Lung microvascular endothelial cell (primary cell): Measurements from ENCODE around the gene B4GALNT2. TPM values are rescaled to one million over a fixed set of nuclear protein-coding genes. Genes with fewer than 3 reads are reported as not detected.
"Not testable (repeated sequence)": the region's sequence is repeated elsewhere in the genome, so short reads cannot be mapped to it uniquely, and the experiment has no call there.

Experiments
- DNase-seq, 2 donors: peaks; one replicate each; pipeline versions ENCODE4 v3.0.0 to v3.0.0-alpha.2; 2010; ENCODE audit warnings: low read depth in 2 of 2
- total RNA-seq: library from RNA; depleted of rRNA; stranded (reverse); fragments of >200 nt; gene quantifications from 2 replicates; pipeline ENCODE4 v1.2.1, GENCODE V29; 2014

Gene B4GALNT2, protein sequence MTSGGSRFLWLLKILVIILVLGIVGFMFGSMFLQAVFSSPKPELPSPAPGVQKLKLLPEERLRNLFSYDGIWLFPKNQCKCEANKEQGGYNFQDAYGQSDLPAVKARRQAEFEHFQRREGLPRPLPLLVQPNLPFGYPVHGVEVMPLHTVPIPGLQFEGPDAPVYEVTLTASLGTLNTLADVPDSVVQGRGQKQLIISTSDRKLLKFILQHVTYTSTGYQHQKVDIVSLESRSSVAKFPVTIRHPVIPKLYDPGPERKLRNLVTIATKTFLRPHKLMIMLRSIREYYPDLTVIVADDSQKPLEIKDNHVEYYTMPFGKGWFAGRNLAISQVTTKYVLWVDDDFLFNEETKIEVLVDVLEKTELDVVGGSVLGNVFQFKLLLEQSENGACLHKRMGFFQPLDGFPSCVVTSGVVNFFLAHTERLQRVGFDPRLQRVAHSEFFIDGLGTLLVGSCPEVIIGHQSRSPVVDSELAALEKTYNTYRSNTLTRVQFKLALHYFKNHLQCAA
- not detected in 2 replicates for total RNA-seq

- DNase-seq: no peak
These were observed at the start of gene B4GALNT2 for GRCh38 chr17:49132699-49133364. TSS of gene B4GALNT2 (plus strand) at chr17:49132769. CDS start at chr17:49132793, 24 bp downstream.

- DNase-seq: not testable (repeated sequence)
These were observed 47.5 kb upstream of the B4GALNT2 start for GRCh38 chr17:49085046-49085445.

- no peak for DNase-seq
These were observed 46.8 kb upstream of the B4GALNT2 start for GRCh38 chr17:49085565-49086315.

DNA sequence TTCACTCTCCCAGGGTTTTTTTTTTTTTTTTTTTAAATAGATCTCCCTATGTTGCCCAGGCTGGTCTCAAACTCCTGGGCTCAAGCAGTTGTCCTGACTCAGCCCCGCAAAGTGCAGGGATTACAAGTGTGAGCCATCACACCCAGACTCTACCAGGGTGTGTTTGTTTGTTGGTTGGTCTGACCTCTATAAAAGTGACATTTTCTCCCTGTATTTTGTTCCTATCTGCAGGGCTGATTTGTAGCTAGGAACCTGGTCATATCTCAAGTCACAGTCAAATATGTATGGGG is 46.3 kb upstream of the B4GALNT2 start:
- DNase-seq: no peak

GRCh38 chr17:49086649-49087048 is 45.9 kb upstream of the B4GALNT2 start:
- no peak for DNase-seq

DNA sequence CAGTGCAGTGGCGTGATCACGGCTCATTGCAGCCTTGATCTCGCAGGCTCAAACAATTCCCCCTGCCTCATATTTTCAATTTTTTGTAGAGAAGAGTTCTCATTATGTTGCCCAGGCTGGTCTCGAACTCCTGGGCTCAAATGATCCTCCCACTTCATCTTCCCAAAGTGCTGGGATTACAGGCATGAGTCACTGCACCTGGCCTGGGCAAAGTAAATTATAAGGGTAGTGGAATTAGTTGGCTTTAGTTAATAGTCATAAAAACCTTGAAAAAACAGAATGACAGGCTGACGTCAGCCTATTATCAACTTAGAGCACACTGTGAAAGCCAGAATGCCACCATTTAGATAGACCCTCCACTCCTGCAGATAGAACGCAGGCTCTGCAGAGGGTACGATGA is 43.5 kb upstream of the B4GALNT2 start:
- DNase-seq: no peak

- no peak for DNase-seq
These were observed 41.5 kb upstream of the B4GALNT2 start for GRCh38 chr17:49090878-49091594.

DNA sequence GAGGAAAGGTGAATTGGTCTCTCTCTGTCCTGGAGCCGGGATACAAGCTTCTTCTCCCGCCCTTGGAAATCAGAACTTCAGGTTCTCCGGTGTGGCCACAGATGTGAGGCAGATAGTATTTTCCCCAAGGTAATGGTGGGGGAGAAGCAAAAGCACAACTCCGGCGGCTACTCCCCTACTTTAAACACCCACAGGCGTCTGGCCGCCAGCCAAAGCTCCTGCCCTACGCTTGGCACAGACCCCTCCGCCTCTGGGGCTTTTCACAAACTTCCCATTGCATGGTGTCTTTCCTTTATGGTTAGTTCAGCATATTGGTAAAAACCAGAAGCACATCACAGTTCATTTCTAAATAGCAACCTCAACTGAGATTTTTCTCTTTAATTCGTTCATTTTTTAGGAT is 39.4 kb upstream of the B4GALNT2 start:
- DNase-seq: no peak

DNA sequence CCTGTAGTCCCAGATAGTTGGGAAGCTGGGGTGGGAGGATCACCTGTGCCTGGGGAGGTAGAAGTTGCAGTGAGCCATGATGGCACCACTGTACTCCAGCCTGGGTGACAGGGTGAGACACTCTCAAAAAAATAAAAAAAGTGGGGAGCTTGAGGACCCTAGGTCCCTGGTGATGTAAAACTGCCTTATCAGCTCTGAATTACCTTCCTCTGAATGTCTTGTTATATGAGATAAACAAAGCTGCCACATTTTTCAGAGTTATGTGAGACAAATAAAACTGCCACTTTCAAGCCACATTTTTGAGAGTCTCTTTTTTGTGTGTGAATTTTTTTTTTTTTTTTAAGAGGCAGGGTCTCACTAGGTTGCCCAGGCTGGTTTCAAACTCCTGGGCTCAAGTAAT is 32.0 kb upstream of the B4GALNT2 start:
- no peak for DNase-seq

- no peak for DNase-seq
These were observed 31.5 kb upstream of the B4GALNT2 start for GRCh38 chr17:49101054-49101534.

DNA sequence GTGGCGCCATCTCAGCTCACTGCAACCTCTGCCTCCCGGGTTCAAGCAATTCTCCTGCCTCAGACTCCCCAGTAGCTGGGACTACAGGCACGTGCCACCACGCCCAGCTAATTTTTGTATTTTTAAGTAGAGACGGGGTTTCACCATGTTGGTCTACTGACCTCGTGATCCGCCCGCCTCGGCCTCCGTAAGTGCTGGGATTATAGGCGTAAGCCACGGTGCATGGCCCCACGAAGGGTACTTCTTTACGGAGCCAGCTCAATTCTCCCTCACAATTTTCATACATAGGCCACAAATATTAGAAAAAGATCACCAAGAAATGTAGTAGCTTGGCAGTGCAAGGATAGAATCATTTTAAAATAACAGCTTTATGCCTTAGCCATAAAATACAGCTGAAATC is 29.2 kb upstream of the B4GALNT2 start:
- not testable (repeated sequence) for DNase-seq

DNA sequence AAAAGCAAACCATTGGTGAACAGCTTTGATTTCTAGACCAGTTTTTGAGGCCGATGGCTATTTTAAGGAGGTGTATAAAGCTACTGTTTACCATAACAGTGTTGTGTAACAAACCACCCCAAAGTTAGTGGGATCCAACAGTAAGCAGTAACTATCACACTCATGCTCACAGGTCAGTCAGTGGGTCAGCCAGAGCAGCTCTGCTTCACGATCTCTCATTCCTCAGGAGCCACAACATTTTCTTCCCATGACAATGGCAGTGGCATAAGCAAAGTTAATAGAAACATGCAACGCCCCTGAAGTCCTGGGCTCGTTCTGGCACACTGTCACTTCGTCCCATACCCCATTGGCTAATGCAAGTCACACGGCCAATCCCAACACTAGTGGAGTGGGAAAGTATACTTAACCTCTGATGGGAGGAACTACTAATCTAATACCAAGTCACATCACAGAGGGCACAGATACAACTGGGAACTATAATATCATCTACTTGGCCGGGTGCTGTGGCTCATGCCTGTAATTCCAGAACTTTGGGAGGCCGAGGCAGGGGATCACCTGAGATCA is 28.0 kb upstream of the B4GALNT2 start:
- no peak for DNase-seq

DNA sequence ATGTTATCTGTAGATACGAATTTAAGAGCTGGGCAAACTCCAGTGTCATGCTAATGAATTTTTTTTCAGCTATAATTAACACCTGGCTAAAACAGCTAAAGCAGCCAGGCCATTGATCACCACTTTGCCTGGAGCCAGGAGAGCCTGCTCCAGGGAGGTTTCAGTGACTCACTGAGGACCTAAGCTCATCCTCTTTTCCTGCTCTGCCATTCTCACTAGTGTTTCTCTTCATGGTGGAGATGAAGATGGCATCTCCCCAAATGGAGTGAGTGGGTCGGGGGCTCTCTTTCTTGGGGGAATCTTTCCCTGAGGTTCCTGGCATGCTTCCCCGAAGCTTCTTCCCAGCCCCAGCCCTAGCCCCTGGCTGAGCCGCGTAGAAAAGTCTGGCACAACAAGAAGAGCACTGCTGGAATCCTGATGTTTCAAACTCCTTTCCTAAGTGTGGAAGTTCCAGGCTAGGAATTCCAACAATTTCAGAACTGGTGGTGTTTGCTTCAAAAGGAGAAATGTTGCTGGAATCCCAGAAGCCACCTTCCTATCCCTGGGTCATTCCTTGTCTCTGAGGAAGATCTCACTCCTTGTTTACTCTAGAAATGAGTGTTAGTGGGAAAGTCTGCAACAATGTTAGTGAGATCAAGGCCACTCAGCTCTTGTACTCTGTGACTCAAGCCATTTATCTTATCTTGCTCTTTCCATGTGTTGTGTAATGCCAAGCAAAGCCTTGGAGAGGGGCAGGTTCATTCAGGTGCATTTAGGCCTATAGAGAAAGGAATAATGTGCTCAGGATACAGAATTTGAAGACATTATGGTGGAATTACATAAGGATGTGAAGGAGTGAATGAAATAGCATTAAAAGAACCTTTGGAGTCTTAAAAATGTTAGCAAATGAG is 26.0 kb upstream of the B4GALNT2 start:
- no peak for DNase-seq

DNA sequence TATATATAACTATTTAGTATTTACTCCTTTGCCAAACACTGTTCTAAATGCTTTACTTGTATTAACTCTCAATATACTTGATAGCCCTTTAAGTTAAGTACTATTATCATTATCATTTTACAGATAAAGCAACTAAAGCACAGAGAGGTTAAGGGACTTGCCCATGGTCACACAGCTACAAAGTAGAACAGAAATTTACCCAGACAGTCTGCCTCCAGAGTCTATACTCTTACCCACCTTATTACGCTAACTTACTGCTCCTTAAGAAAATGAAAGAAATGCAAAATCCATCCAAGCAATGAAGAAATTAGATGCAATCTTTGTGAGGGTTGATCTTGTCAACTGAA is 25.4 kb upstream of the B4GALNT2 start:
- no peak for DNase-seq

- no peak for DNase-seq
These were observed 24.3 kb upstream of the B4GALNT2 start for GRCh38 chr17:49108318-49108717.

DNA sequence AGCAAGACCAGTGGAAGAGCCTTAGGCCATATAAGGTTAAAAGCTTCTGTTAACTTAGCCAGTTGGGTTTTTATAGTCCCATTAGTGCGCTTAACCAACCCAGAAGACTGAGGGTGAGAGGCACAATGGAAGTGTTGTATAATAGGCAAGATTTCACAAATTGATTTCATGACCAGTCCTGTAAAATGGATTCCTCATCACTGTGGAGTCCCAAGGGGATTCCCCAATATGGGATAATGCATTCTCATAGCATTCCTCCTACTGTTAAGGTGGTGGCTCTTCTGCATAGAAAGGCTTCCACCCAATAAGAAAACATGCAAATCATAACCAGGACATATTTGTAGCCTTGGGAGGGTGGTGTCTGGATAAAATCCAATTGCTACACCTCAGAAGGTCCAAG is 22.1 kb upstream of the B4GALNT2 start:
- DNase-seq: no peak

GRCh38 chr17:49111934-49112333 is 20.6 kb upstream of the B4GALNT2 start:
- no peak for DNase-seq

DNA sequence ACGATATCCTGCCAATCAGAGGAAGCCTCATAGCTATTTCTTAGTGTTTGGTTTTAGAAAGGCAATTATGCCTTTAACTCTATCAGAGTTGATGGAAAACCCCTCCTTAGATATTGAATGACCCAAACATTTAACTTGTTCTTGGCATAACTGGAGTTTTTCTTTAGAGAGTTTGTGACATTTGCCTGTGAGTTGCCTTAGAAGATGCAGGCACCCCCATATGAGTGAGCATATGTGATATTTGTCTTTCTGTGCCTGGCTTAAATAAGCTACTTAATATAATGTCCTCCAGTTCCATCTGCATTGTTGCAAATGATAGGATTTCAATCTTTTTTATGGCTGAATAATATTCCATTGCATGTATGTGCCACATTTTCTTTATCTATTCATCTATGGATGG is 19.6 kb upstream of the B4GALNT2 start:
- no peak for DNase-seq

- DNase-seq: no peak
These were observed 17.9 kb upstream of the B4GALNT2 start for GRCh38 chr17:49114703-49115102.

DNA sequence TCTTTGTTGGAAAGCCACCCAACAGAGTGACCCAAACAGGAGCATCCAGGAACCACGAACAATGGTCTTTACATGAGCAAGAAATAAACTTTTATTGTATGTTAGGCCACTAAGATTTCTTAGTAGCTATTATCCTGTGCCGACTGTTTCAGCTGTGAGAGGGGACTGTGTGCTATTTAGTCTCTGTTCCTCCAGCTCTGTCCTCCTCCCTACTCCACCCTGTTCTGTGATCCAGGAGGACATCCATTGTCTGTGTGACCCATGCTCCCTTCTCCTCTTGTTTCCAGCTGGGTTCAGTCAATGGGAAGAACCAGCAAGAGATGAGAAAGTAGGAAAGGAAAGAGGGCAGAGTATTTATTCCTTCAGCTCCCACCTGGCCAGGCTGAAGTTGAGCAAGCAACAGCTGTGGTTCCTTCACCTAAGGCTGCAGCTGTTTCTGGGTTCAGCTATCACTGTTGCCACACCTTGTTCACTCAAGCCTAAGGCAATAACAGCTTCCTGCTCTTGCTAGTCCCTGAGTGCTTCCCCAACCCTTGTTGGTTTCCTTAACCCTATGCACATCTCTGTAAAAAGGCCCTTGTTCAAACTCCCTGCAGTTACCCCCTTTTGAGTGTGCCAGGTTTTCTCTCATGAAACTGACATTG is 14.9 kb upstream of the B4GALNT2 start:
- DNase-seq: no peak
